ENCODE results near the gene PRKCH.

- no peak for TF ChIP-seq CTCF (conservative IDR thresholded peaks at IDR 0.05; ENCODE audit: low read depth, low read length)
- TF ChIP-seq EZH2phosphoT487 (IDR thresholded peaks at IDR 0.05; ENCODE audit: borderline replicate concordance, low read length) = no peak
Observed at GRCh38 chr14:61417141-61417540, 95.8 kb downstream of the PRKCH start.
